ACC112 (cell line): Measurements from ENCODE around the gene STARD10.
"Not testable (repeated sequence)": the region's sequence is repeated elsewhere in the genome, so short reads cannot be mapped to it uniquely, and the experiment has no call there.

Source experiments
- H2AFZ ChIP-seq: fragments of 200-600 bp; sonication (generic); one replicate; pipeline ENCODE4 v1.6.0; 2017; ENCODE audit warnings: antibody characterized with exemption, low read length; ENCODE audit not compliant: unreplicated experiment
- H3K27ac ChIP-seq: fragments of 200-600 bp; sonication (generic); 2 replicates; pipeline ENCODE4 v1.5.1; 2014; ENCODE audit warnings: low read depth, mild to moderate bottlenecking, antibody characterized with exemption, low read length, moderate library complexity
- H3K27me3 ChIP-seq: fragments of 200-600 bp; sonication (generic); 2 replicates; pipeline ENCODE4 v1.6.1; 2014; ENCODE audit warnings: mild to moderate bottlenecking, antibody characterized with exemption, low read length, moderate library complexity, mixed read lengths; ENCODE audit not compliant: insufficient read depth
- H3K36me3 ChIP-seq: fragments of 200-600 bp; sonication (generic); 2 replicates; pipeline ENCODE4 v1.6.1; 2016; ENCODE audit warnings: mild to moderate bottlenecking, antibody characterized with exemption, low read length, moderate library complexity, mixed read lengths; ENCODE audit not compliant: insufficient read depth
- H3K4me1 ChIP-seq: fragments of 200-600 bp; sonication (generic); one replicate; pipeline ENCODE4 v1.6.1; 2016; ENCODE audit warnings: low read length, mixed read lengths; ENCODE audit not compliant: insufficient read depth, unreplicated experiment, control insufficient read depth
- H3K4me3 ChIP-seq: fragments of 200-600 bp; sonication (generic); 2 replicates; pipeline ENCODE4 v1.5.1; 2014; ENCODE audit warnings: mild to moderate bottlenecking, low read depth, low read length
- H3K79me2 ChIP-seq: fragments of 200-600 bp; sonication (generic); one replicate; pipeline ENCODE4 v1.6.0; 2016; ENCODE audit warnings: low read length; ENCODE audit not compliant: control insufficient read depth, unreplicated experiment, insufficient read depth

Gene STARD10

DNA sequence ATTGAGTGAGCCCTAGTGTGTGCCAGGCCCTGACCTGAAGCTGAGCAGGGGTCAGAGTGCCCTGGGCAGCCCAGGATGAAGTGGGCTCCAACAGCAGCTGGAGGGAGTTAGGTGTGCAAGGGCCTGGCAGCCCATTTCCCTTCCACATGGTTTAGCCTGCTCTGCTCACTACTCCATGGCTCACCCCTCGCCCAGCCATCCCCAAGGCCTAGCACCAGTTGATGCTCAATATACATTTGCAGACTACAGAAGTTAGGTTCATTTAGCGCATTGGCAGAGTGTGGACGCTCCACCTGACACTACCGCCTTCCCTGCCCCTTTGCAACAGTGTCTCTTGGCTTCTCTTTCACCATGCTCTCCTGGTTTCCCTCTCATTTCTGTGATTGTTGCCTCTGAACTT, 24.1 kb upstream of the STARD10 start:
- Histone ChIP-seq H3K4me1 (peaks cover 20% of the 10 kb centered on the region), H3K4me3 (no peak overlapping the region), H2AFZ (no peak overlapping the region), H3K36me3 (peaks cover 6% of the 10 kb centered on the region; the same call in 1 of the 2 replicates), H3K79me2 (peaks cover 14% of the 10 kb centered on the region), H3K27me3 (no peaks in the 10 kb centered on the region), H3K27ac (no peak overlapping the region)

DNA sequence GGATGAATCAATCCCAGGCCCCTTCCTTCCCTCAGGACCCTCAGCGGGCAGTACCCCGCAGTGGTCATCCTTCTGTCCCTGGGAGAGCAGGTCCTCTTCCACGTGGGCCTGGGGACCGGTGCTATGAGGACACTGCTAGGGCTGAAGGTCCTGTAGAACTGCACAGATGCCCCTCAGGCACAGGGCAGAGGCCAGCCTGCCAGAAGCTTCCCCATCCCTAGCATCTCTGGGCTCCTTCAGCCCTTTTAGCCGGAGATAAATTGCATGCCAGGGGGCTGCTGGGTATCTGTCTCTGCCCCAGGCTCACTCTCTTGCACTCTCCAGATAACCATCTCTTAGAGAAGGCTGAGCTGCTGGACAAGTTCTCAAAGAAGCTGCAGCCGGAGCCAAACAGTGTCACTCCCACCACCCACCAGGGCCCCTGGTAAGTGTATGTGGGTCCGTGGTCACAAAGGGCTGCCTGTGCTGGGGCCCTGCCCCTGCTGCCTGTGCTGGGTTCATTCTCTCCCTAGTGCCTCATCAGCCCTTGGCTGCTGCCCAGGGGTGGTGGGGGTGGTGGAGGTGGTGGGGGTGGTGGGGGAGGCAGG, 22.6 kb upstream of the STARD10 start:
- Histone ChIP-seq H3K27ac (no peak overlapping the region), H2AFZ (no peak overlapping the region), H3K4me3 (peak overlapping the region; percentile 20; the same call in 1 of the 2 replicates), H3K79me2 (peaks cover 26% of the 10 kb centered on the region), H3K4me1 (peaks cover 20% of the 10 kb centered on the region), H3K36me3 (peaks cover 6% of the 10 kb centered on the region; the same call in 1 of the 2 replicates), H3K27me3 (no peaks in the 10 kb centered on the region)

DNA sequence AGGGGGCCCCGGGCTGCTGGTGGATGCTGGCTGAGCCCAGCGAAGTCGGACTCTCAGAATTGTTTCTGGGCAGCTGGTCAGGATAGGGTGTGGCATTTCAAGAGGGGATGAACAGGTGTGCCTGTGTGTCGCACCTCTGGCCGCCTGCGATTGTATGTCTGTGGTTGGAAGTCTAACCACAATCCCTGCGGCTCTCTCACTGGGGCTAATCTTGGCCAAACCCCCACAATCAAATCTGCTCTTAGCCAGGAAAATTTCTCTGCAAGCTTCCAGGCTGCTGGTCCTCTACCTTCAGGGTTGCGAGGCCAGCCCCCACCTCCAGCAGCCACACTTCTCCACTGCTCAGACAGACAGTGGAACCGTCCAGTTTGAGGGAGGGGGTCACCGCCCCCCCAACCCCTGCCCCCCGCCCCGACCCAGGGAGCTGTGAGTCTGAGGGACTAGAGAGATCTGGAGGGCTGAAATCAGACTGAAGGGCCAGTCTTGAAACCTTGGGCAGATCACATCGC, 21.3 kb upstream of the STARD10 start:
- Histone ChIP-seq H2AFZ (peak overlapping the region; percentile 83), H3K27me3 (no peaks in the 10 kb centered on the region), H3K27ac (peak overlapping the region; percentile 91), H3K36me3 (peaks cover 6% of the 10 kb centered on the region; the same call in 1 of the 2 replicates), H3K4me3 (peak overlapping the region; percentile 84), H3K79me2 (peaks cover 26% of the 10 kb centered on the region), H3K4me1 (peaks cover 16% of the 10 kb centered on the region)

DNA sequence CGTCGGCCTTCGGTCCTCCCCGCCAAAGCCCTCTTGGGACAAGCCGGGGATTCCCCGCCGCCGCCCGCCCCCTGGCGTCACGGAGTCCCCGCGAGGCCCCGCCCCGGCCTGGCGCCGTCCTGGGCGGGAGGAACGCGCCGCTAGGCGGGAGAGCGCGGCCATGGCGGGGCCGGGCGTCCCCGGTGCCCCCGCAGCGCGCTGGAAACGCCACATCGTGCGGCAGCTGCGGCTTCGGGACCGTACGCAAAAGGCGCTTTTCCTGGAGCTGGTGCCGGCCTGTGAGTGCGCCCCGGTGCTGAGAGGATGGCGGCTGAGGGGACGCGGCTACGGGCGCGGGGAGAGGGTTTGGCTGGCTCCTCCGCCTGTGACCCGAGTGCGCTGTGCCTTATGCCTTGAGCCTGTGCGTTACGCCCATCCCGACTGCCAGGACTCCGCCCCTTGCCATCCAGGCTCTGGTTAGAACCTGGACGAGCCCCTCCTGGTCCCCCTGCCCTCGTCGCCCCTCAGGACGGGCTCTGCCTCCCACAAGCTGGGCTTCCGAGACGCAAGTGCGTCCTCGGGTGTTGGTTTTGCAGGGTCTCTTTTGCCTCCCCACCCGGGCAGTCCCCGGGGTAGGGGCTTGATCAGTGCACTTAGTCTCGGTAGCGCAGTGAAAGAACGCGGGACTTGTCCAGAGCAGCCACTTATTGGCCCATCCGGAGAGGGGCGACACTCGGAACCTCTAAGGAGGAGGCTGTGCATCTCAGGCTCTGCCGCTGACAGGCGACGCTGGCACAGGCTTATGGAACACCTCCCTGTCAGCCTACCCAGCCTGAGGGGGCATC, 20.7 kb upstream of the STARD10 start, which contains the start of gene ATG16L2:
Gene ATG16L2 (plus strand): TSS at position 126 of the 824 bp plus-strand sequence. CDS start 35 bp downstream, at position 161.
- peak within 1 kb of the TSS; percentile 91 for H3K27ac ChIP-seq

DNA sequence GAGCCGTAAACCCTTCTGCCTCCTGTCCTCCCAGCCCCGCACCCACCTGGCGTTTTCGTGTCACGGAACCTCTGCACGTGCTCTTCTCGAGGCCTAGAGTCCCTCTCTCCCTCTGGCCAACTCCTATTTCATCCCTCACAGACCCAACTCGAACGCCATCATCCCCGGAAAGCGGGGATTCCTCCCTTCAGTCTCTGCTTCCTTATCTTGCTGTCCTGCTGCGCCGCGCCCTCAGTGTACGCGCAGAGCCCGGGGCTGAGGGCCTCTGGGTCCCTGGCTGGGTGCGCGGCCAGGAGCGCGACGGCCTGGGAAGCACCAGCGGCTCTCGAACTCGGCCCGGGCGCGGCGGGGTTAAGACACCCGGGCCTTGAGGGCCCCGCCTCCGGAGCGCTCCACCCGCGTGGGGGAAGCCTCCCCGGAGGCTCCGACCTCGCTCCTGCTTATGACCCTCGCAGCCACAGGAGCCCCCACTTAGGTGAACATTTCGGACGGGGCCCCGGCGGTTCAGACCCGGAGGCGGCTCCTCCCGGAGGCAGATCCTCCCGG, 20.0 kb upstream of the STARD10 start:
- H3K27me3 ChIP-seq, result no peaks in the 10 kb centered on the region

More for the DNA sequence above, 20.7 kb upstream of the STARD10 start, which contains the start of gene ATG16L2:
- Histone ChIP-seq H3K27me3 (no peaks in the 10 kb centered on the region), H3K4me1 (peaks cover 16% of the 10 kb centered on the region), H2AFZ (peak within 1 kb of the TSS; percentile 83), H3K36me3 (peaks cover 6% of the 10 kb centered on the region; the same call in 1 of the 2 replicates), H3K4me3 (peak within 1 kb of the TSS; percentile 84), H3K79me2 (peaks cover 26% of the 10 kb centered on the region)

DNA sequence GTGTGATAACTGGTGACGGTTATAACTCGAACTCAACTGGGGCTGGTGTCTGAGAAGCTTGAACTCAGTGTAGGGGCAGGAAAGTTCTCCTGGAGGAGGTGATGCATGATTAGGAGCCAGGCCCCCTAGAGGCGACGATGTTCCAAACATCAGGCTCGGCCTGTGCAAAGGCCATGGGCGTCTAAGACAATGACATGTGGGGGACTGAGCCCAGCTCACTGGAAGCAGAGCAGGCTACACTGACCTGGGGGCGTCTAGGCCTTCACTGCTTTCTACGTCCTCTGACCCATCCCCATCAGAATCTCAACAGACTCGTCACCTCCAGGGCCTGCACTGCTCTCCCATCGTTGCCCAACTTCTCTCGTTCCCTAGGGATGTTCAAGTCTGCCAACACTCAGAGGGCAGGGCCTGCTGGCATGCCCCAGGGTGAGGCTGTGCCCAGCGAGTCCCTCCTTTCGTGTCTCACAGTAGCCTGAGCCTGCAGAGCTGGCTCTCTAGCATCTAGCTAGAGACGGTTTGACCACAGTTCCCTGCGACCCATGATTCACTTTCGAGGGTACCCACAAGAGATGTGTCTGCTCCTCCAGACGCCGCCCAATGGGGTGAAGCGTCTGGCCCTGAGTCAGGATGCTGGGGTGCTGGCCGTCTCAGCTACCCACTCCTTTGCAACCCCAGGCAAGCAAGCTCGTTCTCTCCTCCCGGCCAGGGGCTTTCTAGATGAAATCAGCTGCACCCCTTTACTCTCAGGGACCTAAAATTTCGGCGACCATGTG, 19.3 kb upstream of the STARD10 start:
- Histone ChIP-seq H3K79me2 (peaks cover 26% of the 10 kb centered on the region), H2AFZ (peak overlapping the region; percentile 83), H3K36me3 (peaks cover 5% of the 10 kb centered on the region; the same call in 1 of the 2 replicates), H3K4me1 (peaks cover 16% of the 10 kb centered on the region), H3K4me3 (peak overlapping the region; percentile 84), H3K27me3 (no peaks in the 10 kb centered on the region), H3K27ac (peak overlapping the region; percentile 91)

More for the DNA sequence above, 20.0 kb upstream of the STARD10 start:
- peaks cover 16% of the 10 kb centered on the region for H3K4me1 ChIP-seq
- peak overlapping the region; percentile 84 for H3K4me3 ChIP-seq
- peaks cover 1% of the 10 kb centered on the region; the same call in 1 of the 2 replicates for H3K36me3 ChIP-seq
- peaks cover 26% of the 10 kb centered on the region for H3K79me2 ChIP-seq
- H3K27ac ChIP-seq, result peak overlapping the region; percentile 91
- peak overlapping the region; percentile 83 for H2AFZ ChIP-seq

DNA sequence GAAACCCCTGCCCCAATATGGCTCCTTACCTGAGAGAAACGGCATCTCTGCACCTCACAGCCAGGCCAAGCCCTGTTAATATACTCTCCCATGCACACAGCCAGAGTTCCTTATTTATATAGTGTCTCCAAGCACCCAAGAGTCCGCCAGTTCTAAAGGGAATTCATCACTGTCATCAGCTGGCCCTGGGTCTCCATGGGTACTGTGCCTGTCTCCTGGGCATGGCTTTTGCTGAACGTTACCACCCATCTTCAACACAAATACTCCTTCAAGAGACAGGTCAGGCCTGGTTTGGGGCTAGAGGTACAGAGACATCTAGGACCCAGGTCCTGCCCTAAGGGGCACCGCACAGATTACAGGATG, 18.7 kb upstream of the STARD10 start:
- H3K36me3 ChIP-seq, result peaks cover 6% of the 10 kb centered on the region; the same call in 1 of the 2 replicates
- H3K4me3 ChIP-seq, result peak overlapping the region; percentile 84
- peaks cover 26% of the 10 kb centered on the region for H3K79me2 ChIP-seq
- H2AFZ ChIP-seq, result no peak overlapping the region
- peak overlapping the region; percentile 91 for H3K27ac ChIP-seq
- H3K4me1 ChIP-seq, result peaks cover 16% of the 10 kb centered on the region
- H3K27me3 ChIP-seq, result no peaks in the 10 kb centered on the region

DNA sequence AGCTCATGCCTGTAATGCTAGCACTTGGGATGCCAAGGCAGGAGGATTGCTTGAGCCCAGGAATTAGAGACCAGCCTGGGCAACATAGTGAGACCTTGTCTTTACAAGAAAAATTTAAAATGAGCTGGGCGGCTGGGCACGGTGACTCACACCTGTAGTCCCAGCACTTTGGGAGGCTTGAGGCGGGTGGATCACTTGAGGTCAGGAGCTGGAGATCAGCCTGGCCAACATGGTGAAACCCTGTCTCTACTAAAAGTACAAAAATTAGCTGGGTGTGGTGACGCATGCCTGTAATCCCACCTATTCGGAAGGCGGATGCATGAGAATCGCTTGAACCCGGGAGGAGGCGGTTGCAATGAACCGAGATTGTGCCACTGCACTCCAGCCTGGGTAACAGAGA, 17.8 kb upstream of the STARD10 start:
- Histone ChIP-seq H3K4me1 (peaks cover 16% of the 10 kb centered on the region), H3K79me2 (peaks cover 26% of the 10 kb centered on the region), H3K4me3 (peak overlapping the region; percentile 50)
- not testable (repeated sequence) for H3K36me3 ChIP-seq, H3K27me3 ChIP-seq, H3K27ac ChIP-seq, H2AFZ ChIP-seq

DNA sequence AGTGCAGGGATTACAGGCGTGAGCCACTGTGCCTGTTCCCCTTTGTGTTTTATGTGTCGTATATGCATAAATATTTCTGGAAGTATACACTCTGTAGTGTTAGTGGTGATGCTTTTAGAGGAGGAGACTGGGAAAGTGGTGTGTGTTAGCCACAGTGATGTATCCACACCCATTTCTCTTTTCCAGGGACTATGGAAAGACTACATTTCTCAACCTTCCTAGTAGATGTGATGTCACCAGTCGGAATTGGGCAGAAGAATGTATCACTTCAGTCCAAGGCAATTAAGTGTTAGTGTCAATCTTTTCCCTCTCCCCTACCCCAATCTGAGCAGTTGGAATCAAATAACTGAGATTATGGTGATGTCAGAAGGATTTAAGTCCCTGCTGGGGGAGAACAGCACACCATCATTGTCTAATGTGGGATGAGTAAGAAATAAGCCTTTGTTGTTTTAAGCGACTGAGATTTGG, 14.5 kb upstream of the STARD10 start:
- Histone ChIP-seq H3K36me3 (peaks cover 6% of the 10 kb centered on the region; the same call in 1 of the 2 replicates), H3K27me3 (no peaks in the 10 kb centered on the region), H3K27ac (no peak overlapping the region), H3K79me2 (peaks cover 16% of the 10 kb centered on the region), H2AFZ (no peak overlapping the region), H3K4me1 (peaks cover 3% of the 10 kb centered on the region), H3K4me3 (no peak overlapping the region)

DNA sequence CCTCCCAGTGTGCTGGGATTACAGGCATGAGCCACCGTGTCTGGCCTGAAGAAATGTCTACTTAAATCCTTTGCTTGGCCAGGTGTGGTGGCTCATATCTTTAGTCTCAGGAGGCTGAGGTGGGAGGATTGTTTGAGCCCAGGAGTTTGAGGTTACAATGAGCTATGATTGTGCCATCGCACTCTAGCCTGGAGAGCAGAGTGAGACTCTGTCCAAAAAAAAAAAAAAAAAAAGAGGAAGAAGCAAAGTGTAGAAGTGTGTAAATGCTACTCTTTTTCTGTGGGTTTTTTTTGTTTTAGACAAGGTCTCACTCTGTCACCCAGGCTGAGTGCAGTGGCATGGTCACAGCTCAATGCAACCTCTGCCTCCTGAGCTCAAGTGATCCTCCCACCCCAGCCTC, 13.9 kb upstream of the STARD10 start:
- Histone ChIP-seq H3K79me2 (peaks cover 10% of the 10 kb centered on the region), H2AFZ (no peak overlapping the region), H3K36me3 (peaks cover 6% of the 10 kb centered on the region; the same call in 1 of the 2 replicates), H3K4me3 (no peak overlapping the region), H3K27me3 (no peaks in the 10 kb centered on the region), H3K27ac (no peak overlapping the region), H3K4me1 (peaks cover 3% of the 10 kb centered on the region)
